Measurements from ENCODE around the gene LEO1. TPM values are rescaled to one million over a fixed set of nuclear protein-coding genes. Genes with fewer than 3 reads are reported as not detected.

Gene LEO1
- total RNA-seq, 3 donors from 2014 or later (not counting 1 experiment from before 2014, with no cell fraction given): 13.2 to 19.5 (median 16.0) TPM

- Histone ChIP-seq H3K4me3 (ENCODE audit: low read length) (no peak overlapping the region), H3K9me3 (ENCODE audit: control insufficient read depth, insufficient read depth, low read length) (no peaks in the 10 kb centered on the region), H3K27ac (ENCODE audit: low read length) (no peak overlapping the region), H3K4me1 (ENCODE audit: control insufficient read depth, insufficient read depth, low read length) (no peaks in the 10 kb centered on the region), H3K27me3 (ENCODE audit: control insufficient read depth, insufficient read depth, low read length) (no peaks in the 10 kb centered on the region), H3K36me3 (ENCODE audit: control insufficient read depth, insufficient read depth, low read length) (peaks cover 30% of the 10 kb centered on the region)
- H3K4me1 Mint-ChIP-seq: peaks cover 9 to 15% of the 10 kb centered on the region in 2 donors
- no peak overlapping the region for H3K4me3 Mint-ChIP-seq
- no peak for TF ChIP-seq CTCF (IDR thresholded peaks at IDR 0.05)
- ATAC-seq (no peak), DNase-seq (no peak)
- no peaks in the 10 kb centered on the region for H3K9me3 Mint-ChIP-seq
- H3K27ac Mint-ChIP-seq: no peak overlapping the region
- WGBS (ENCODE audit: insufficient coverage): no CpG with 5 or more reads among the region's 2 CpGs
- intact Hi-C loops (cut with micrococcal nuclease): loop anchor here (5.0 kb wide), 1 partner anchor 338 kb away; no protein-coding TSS in a partner anchor
- H3K27me3 Mint-ChIP-seq (ENCODE audit: low read depth in 2 of 2): no peaks in the 10 kb centered on the region
- H3K36me3 Mint-ChIP-seq: peaks cover 7% of the 10 kb centered on the region
Observed at GRCh38 chr15:51889486-51889885, 82.1 kb downstream of the LEO1 start.

- H3K27ac Mint-ChIP-seq: peak overlapping the region in 1 of 2 donors; percentile 5
- peaks cover 16 to 23% of the 10 kb centered on the region in 2 donors for H3K4me1 Mint-ChIP-seq
- no peaks in the 10 kb centered on the region for H3K9me3 ChIP-seq (ENCODE audit: control insufficient read depth, insufficient read depth, low read length)
- H3K9me3 Mint-ChIP-seq: no peaks in the 10 kb centered on the region
- no peak overlapping the region for H3K4me3 ChIP-seq (ENCODE audit: low read length)
- H3K27ac ChIP-seq (ENCODE audit: low read length): no peak overlapping the region
- peaks cover 25% of the 10 kb centered on the region for H3K36me3 ChIP-seq (ENCODE audit: control insufficient read depth, insufficient read depth, low read length)
- peak in 1 of 2 donors; percentile 45 for DNase-seq
- H3K27me3 ChIP-seq (ENCODE audit: control insufficient read depth, insufficient read depth, low read length): no peaks in the 10 kb centered on the region
- intact Hi-C loops (cut with micrococcal nuclease): loop anchor here (5.0 kb wide), 1 partner anchor 339 kb away; no protein-coding TSS in a partner anchor
- H3K36me3 Mint-ChIP-seq: peaks cover 7% of the 10 kb centered on the region
- no peaks in the 10 kb centered on the region for H3K4me1 ChIP-seq (ENCODE audit: control insufficient read depth, insufficient read depth, low read length)
- no peaks in the 10 kb centered on the region for H3K27me3 Mint-ChIP-seq (ENCODE audit: low read depth in 2 of 2)
- H3K4me3 Mint-ChIP-seq: no peak overlapping the region
- peak in 1 of 3 donors; percentile 46 for ATAC-seq
- WGBS (ENCODE audit: insufficient coverage): no CpG with 5 or more reads among the region's 2 CpGs
- peak; percentile 90 for TF ChIP-seq CTCF (IDR thresholded peaks at IDR 0.05)
Observed at GRCh38 chr15:51888593-51889195, 82.9 kb downstream of the LEO1 start.

Other genes with a start within 250 kb of the LEO1 start
- 10 to 100 TPM in 1 of 3 donors, 1 to 10 TPM in 2; 8.1 to 13.6 (median 8.6) TPM for gene LYSMD2, start 234.1 kb downstream of the LEO1 start, total RNA-seq
- 1 to 10 TPM; 1.6 to 4.7 (median 1.6) TPM for gene TMOD2, start 220.2 kb downstream of the LEO1 start, total RNA-seq
- 10 to 100 TPM; 56.5 to 72.3 (median 69.4) TPM for gene TMOD3, start 142.1 kb downstream of the LEO1 start, total RNA-seq
- 10 to 100 TPM; 33.0 to 36.2 (median 33.1) TPM for gene MAPK6, start 47.4 kb upstream of the LEO1 start, total RNA-seq
- gene BCL2L10, start 141.0 kb upstream of the LEO1 start, total RNA-seq: under 1 TPM in 1 of 3 donors, not detected in 2; 0.45 TPM
- 10 to 100 TPM; 22.5 to 31.3 (median 23.0) TPM for gene GNB5, start 219.6 kb upstream of the LEO1 start, total RNA-seq

Data from natural killer cell (primary cell).